ENCODE data around the gene CDHR4.

- TF ChIP-seq EZH2 (IDR thresholded peaks at IDR 0.05; ENCODE audit: insufficient read depth, poor library complexity, severe bottlenecking) (no peak), EZH2phosphoT487 (IDR thresholded peaks at IDR 0.05; ENCODE audit: insufficient read depth, low read depth) (no peak)
Observed at GRCh38 chr3:49750056-49750455, 49.6 kb downstream of the CDHR4 start.
